Muscle layer of colon (tissue), 2 donors: ENCODE measurements around the gene EGFL7.

Experiments
- H3K27ac ChIP-seq: one replicate; pipeline ENCODE4 v1.7.0; 2013; ENCODE audit warnings: low read depth, mild to moderate bottlenecking, low read length, moderate library complexity
- H3K27me3 ChIP-seq, 2 donors: one replicate each; pipeline ENCODE4 v1.7.0; 2013; ENCODE audit warnings: low read length in 2 of 2, mild to moderate bottlenecking in 2 of 2; ENCODE audit not compliant: insufficient read depth in 2 of 2, control insufficient read depth in 1 of 2
- H3K36me3 ChIP-seq: one replicate; pipeline ENCODE4 v1.7.0; 2013; ENCODE audit warnings: mild to moderate bottlenecking, low read length; ENCODE audit not compliant: insufficient read depth
- H3K4me1 ChIP-seq: one replicate; pipeline ENCODE4 v1.7.0; 2013; ENCODE audit warnings: mild to moderate bottlenecking, low read length; ENCODE audit not compliant: insufficient read depth
- H3K4me3 ChIP-seq, 2 donors: one replicate each; pipeline ENCODE4 v1.7.0; 2013; ENCODE audit warnings: low read length in 2 of 2, low read depth in 1 of 2, mild to moderate bottlenecking in 1 of 2, moderate library complexity in 1 of 2
- H3K9ac ChIP-seq: one replicate; pipeline ENCODE4 v1.7.0; 2013; ENCODE audit warnings: low read length
- H3K9me3 ChIP-seq: one replicate; pipeline ENCODE4 v1.7.0; 2013; ENCODE audit warnings: mild to moderate bottlenecking, low read length
- donor health status: abdominal sarcoma.
- donor health status: Adenocarcinoma of cecum.

EGFL7 gene

GRCh38 chr9:136662656-136663581, at the start of gene EGFL7:
TSS of gene EGFL7 (plus strand) at chr9:136662916. CDS start at chr9:136668283, 5,367 bp downstream.
- Histone ChIP-seq H3K9me3 (no peaks in the 10 kb centered on the region), H3K4me1 (no peaks in the 10 kb centered on the region), H3K27me3 (peaks cover 10 to 87% of the 10 kb centered on the region in 2 donors), H3K9ac (no peak within 1 kb of the TSS), H3K27ac (no peak within 1 kb of the TSS), H3K4me3 (peak within 1 kb of the TSS in 1 of 2 donors; percentile 14), H3K36me3 (no peaks in the 10 kb centered on the region)

DNA sequence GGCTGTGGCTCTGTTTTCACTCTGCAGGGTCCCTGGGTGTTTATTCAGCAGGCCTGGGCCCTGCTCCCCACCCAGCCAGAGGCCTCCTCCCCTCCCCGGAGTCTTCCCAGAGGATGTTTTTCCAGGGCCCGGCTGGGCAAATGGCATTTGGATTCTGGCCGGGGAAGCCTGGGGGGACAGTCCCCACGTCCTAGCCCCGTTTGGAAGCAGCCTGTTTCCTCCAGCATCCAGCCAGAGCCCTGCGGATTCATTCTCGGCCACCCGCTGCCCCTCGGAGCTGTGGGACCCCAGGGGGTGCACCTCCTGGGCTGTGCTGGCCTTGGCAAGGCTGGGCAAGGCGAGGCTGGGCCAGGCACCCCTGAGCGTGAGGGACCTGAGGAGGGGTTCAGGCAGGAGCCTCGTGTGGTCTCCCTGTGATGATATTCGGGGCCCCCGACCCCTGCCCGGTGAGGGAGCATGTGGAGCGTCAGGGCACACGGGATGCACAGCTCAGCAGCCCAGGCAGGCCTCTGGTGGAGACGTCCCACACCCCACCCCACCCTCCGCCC, 48.8 kb upstream of the EGFL7 start:
- H3K9me3 ChIP-seq, result no peaks in the 10 kb centered on the region
- no peaks in the 10 kb centered on the region for H3K27me3 ChIP-seq
- no peak overlapping the region for H3K9ac ChIP-seq
- H3K36me3 ChIP-seq, result no peaks in the 10 kb centered on the region
- H3K4me3 ChIP-seq, result no peak overlapping the region
- no peaks in the 10 kb centered on the region for H3K4me1 ChIP-seq
- H3K27ac ChIP-seq, result no peak overlapping the region

DNA sequence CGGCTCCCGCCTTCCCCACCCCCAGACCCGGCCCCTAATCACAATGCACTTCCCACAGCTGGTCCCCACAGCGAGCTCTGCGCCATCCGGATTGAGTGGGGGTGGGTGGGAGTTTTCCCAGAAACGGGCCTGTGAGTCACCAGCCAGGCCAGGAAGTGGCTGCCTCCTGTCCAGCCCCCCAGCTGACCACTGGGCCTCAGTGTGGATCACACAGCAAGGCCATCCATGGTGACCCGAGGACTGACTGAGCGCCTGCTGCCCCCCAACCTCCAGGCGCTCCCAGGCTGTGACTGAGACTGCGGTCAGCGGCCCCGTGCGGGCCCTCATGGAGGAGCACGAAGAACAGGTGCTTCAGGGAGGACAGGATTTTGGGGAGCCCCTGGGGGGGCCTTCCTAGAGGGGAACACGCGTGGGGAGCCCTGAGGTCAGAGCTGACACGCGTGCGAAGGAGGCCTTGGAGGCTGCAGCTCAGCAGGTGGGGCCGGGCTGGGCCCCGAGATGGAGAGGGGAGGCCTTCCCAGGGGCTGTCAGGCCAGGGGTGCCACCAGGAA, 48.3 kb upstream of the EGFL7 start:
- H3K27ac ChIP-seq, result no peak overlapping the region
- H3K36me3 ChIP-seq, result no peaks in the 10 kb centered on the region
- no peaks in the 10 kb centered on the region for H3K9me3 ChIP-seq
- H3K27me3 ChIP-seq, result no peaks in the 10 kb centered on the region
- H3K9ac ChIP-seq, result no peak overlapping the region
- H3K4me3 ChIP-seq, result no peak overlapping the region
- H3K4me1 ChIP-seq, result no peaks in the 10 kb centered on the region

GRCh38 chr9:136614967-136615623, 47.6 kb upstream of the EGFL7 start:
- no peaks in the 10 kb centered on the region for H3K36me3 ChIP-seq
- no peaks in the 10 kb centered on the region for H3K9me3 ChIP-seq
- H3K4me3 ChIP-seq, result no peak overlapping the region
- H3K9ac ChIP-seq, result no peak overlapping the region
- H3K4me1 ChIP-seq, result no peaks in the 10 kb centered on the region
- H3K27ac ChIP-seq, result no peak overlapping the region
- H3K27me3 ChIP-seq, result no peaks in the 10 kb centered on the region

GRCh38 chr9:136615631-136616306, 46.9 kb upstream of the EGFL7 start:
- no peak overlapping the region for H3K4me3 ChIP-seq
- no peaks in the 10 kb centered on the region for H3K9me3 ChIP-seq
- no peak overlapping the region for H3K27ac ChIP-seq
- no peaks in the 10 kb centered on the region for H3K4me1 ChIP-seq
- H3K9ac ChIP-seq, result no peak overlapping the region
- no peaks in the 10 kb centered on the region for H3K36me3 ChIP-seq
- no peaks in the 10 kb centered on the region for H3K27me3 ChIP-seq

DNA sequence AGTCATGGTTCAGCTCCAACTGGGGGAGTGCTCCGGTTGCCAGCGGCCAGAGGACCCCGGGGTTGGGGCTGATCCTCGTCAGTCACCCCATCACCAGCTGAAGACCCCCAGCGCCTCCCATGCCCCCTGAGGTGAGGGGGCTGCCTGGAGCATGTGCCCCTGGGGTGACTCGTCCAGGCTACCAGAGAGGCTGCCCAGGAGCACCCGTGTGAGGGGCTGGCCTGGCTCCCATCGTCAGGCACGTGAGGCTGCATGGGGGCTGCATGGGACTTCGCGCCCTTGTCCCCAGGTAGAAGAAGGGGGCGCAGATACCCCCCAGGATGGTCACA, 46.4 kb upstream of the EGFL7 start:
- Histone ChIP-seq H3K27ac (no peak overlapping the region), H3K9me3 (no peaks in the 10 kb centered on the region), H3K27me3 (no peaks in the 10 kb centered on the region), H3K4me3 (no peak overlapping the region), H3K9ac (no peak overlapping the region), H3K4me1 (no peaks in the 10 kb centered on the region), H3K36me3 (no peaks in the 10 kb centered on the region)

- Histone ChIP-seq H3K27ac (no peak overlapping the region), H3K9me3 (no peaks in the 10 kb centered on the region), H3K4me1 (no peaks in the 10 kb centered on the region)
These were observed 45.6 kb upstream of the EGFL7 start for GRCh38 chr9:136616948-136617695.

DNA sequence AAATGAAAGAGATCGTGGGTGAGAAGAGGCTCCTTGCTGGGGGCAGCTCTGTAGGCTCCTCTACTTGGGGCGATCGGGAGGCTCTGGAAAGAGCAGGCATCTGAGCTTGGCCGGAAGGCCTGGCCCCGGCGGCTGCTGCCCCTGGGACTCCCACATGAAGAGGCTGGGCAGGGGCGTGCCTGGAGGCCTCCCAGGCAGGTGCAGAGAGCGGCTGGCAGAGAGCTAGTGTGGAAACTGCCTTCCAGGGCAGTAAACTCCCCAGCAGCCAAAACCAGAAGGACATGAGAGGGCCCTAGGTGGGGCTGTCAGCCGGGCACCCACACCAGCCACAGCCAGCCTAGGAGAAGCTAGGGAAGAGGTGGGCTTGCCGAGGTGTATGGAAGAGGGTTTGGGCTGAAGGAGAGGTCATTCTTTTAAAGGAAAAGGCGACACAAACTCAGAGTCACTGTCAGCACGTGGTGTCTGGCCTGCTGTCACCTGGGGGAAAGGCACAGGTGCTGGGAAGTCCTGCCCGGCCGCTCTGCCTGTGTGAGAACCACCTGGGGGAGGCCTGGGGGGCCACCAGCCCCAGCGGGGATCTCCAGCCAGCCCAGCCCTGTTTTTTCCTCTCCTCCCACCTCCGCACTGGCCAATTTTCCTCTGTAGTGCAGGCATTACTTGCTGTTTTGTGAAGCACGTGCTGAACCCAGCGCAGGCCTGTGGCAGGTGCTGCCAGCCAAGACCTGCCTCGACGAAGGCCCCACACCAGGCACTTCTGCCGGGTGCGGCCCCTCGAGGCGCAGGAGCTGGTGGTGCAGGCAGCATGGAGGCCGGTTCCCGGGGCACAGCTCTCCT, 44.8 kb upstream of the EGFL7 start:
- no peaks in the 10 kb centered on the region for H3K4me1 ChIP-seq
- H3K27ac ChIP-seq, result no peak overlapping the region

More at GRCh38 chr9:136616948-136617695, 45.6 kb upstream of the EGFL7 start:
- no peaks in the 10 kb centered on the region for H3K27me3 ChIP-seq
- no peaks in the 10 kb centered on the region for H3K36me3 ChIP-seq
- H3K9ac ChIP-seq, result no peak overlapping the region
- no peak overlapping the region for H3K4me3 ChIP-seq

GRCh38 chr9:136618580-136619547, 43.9 kb upstream of the EGFL7 start:
- Histone ChIP-seq H3K36me3 (no peaks in the 10 kb centered on the region), H3K9me3 (no peaks in the 10 kb centered on the region), H3K27me3 (no peaks in the 10 kb centered on the region), H3K27ac (no peak overlapping the region), H3K4me3 (no peak overlapping the region), H3K4me1 (no peaks in the 10 kb centered on the region), H3K9ac (no peak overlapping the region)

More for the DNA sequence above, 44.8 kb upstream of the EGFL7 start:
- H3K27me3 ChIP-seq, result no peaks in the 10 kb centered on the region
- H3K9me3 ChIP-seq, result no peaks in the 10 kb centered on the region
- no peaks in the 10 kb centered on the region for H3K36me3 ChIP-seq
- no peak overlapping the region for H3K9ac ChIP-seq
- H3K4me3 ChIP-seq, result no peak overlapping the region
